Gastroesophageal sphincter (tissue), 4 donors: ENCODE measurements around the gene NET1. TPM values are rescaled to one million over a fixed set of nuclear protein-coding genes. Genes with fewer than 3 reads are reported as not detected.

Experiments
- ATAC-seq: fragments of 150-250 bp; one replicate; pipeline ENCODE4 v1.9.1; 2016; ENCODE audit warnings: mild to moderate bottlenecking, moderate library complexity
- H3K27ac ChIP-seq, 4 donors: fragments of 200-600 bp; sonication (generic) in 3 of 4; 1 replicate in 3 of 4; 2 replicates in 1 of 4; pipeline ENCODE4 v1.5.1; 2016 to 2019
- H3K27me3 ChIP-seq: fragments of 200-600 bp; sonication (generic); one replicate; pipeline ENCODE4 v1.5.1; 2019
- H3K36me3 ChIP-seq, 2 donors: fragments of 200-600 bp; sonication (generic); one replicate each; pipeline ENCODE4 v1.5.1; 2019; ENCODE audit warnings: control low read depth in 1 of 2
- H3K4me1 ChIP-seq, 3 donors: fragments of 200-600 bp; sonication (generic); 1 replicate in 2 of 3; 2 replicates in 1 of 3; pipeline ENCODE4 v1.5.1; 2016 to 2019; ENCODE audit warnings: control low read depth in 2 of 3
- H3K4me3 ChIP-seq, 2 donors: fragments of 200-600 bp; sonication (generic); one replicate each; pipeline ENCODE4 v1.5.1; 2019; ENCODE audit warnings: mild to moderate bottlenecking in 1 of 2, moderate library complexity in 1 of 2
- H3K9me3 ChIP-seq, 3 donors: fragments of 200-600 bp; sonication (generic); one replicate each; pipeline ENCODE4 v1.5.1; 2017 to 2019; ENCODE audit warnings: control low read depth in 2 of 3
- CTCF ChIP-seq, 4 experiments: fragments of 200-600 bp in 2 of 4; fragments of 450-650 bp in 2 of 4; sonication (generic) in 1 of 4; IDR thresholded peaks; one replicate each; pipeline ENCODE4 v1.5.1; 2017 to 2019; ENCODE audit warnings: antibody characterized with exemption in 4 of 4, mild to moderate bottlenecking in 2 of 4, moderate library complexity in 2 of 4
- EP300 ChIP-seq: sonication (generic); formaldehyde crosslinking; IDR thresholded peaks from one replicate; pipeline ENCODE4 v1.6.1; 2017; ENCODE audit warnings: antibody characterized with exemption, mild to moderate bottlenecking
- POLR2A ChIP-seq, 2 donors: fragments of 450-650 bp; IDR thresholded peaks; one replicate each; pipeline ENCODE4 v1.6.1; 2017; ENCODE audit warnings: antibody characterized with exemption in 2 of 2, mild to moderate bottlenecking in 2 of 2, moderate library complexity in 1 of 2
- POLR2AphosphoS5 ChIP-seq: sonication (generic); formaldehyde crosslinking; IDR thresholded peaks from one replicate; pipeline ENCODE4 v1.6.1; 2017; ENCODE audit warnings: antibody characterized with exemption
- WGBS, 2 donors: methylation state at CpG; one replicate each; pipeline ENCODE4 v1.1.5; 2018; ENCODE audit warnings: low coverage in 1 of 2; 5-methylcytosine and 5-hydroxymethylcytosine counted together
- total RNA-seq, 4 donors: library from RNA; depleted of rRNA; stranded (reverse); fragments of >200 nt; gene quantifications; one replicate each; pipeline ENCODE4 v1.1.0, GENCODE V29; 2016

Gene NET1
- total RNA-seq, 4 donors from 2014 or later, result 288 to 401 (median 343) TPM

- Histone ChIP-seq H3K27ac (no peak overlapping the region), H3K4me1 (no peaks in the 10 kb centered on the region), H3K4me3 (no peak overlapping the region), H3K36me3 (no peaks in the 10 kb centered on the region), H3K27me3 (no peaks in the 10 kb centered on the region), H3K9me3 (peaks cover 0 to 15% (median 0%) of the 10 kb centered on the region in 3 donors)
- WGBS, 2 donors, result 85 to 96% methylated on average over 2 to 5 of the region's 25 CpGs
- no peak for ATAC-seq
- no peak for TF ChIP-seq EP300
- no peak for TF ChIP-seq POLR2AphosphoS5
- TF ChIP-seq CTCF (IDR thresholded peaks at IDR 0.05), result no peak
- no peak for TF ChIP-seq POLR2A (IDR thresholded peaks at IDR 0.05)
Measured at GRCh38 chr10:5496261-5497250, 84.2 kb downstream of the NET1 start.

GRCh38 chr10:5497289-5497688 lies 84.9 kb downstream of the NET1 start:
- Histone ChIP-seq H3K9me3 (peaks cover 0 to 8% (median 0%) of the 10 kb centered on the region in 3 donors), H3K27me3 (no peaks in the 10 kb centered on the region), H3K36me3 (no peaks in the 10 kb centered on the region), H3K27ac (no peak overlapping the region), H3K4me1 (no peaks in the 10 kb centered on the region), H3K4me3 (no peak overlapping the region)
- WGBS, 2 donors, result 57 to 60% methylated on average over 1 to 5 of the region's 6 CpGs
- no peak for ATAC-seq
- TF ChIP-seq CTCF (IDR thresholded peaks at IDR 0.05) (no peak), POLR2AphosphoS5 (no peak)

- ATAC-seq, result no peak
- WGBS, 2 donors, result 85 to 100% methylated on average over 1 to 7 of the region's 19 CpGs
- TF ChIP-seq POLR2AphosphoS5, result no peak
- TF ChIP-seq CTCF (IDR thresholded peaks at IDR 0.05), result no peak
- no peak for TF ChIP-seq POLR2A (IDR thresholded peaks at IDR 0.05)
- no peak for TF ChIP-seq EP300
Measured at GRCh38 chr10:5497948-5498730, 85.8 kb downstream of the NET1 start.

GRCh38 chr10:5498791-5499492 lies 86.6 kb downstream of the NET1 start:
- Histone ChIP-seq H3K4me1 (no peaks in the 10 kb centered on the region), H3K4me3 (no peak overlapping the region), H3K36me3 (no peaks in the 10 kb centered on the region), H3K27me3 (no peaks in the 10 kb centered on the region), H3K9me3 (no peaks in the 10 kb centered on the region), H3K27ac (no peak overlapping the region)
- no peak for ATAC-seq
- TF ChIP-seq POLR2A (IDR thresholded peaks at IDR 0.05) (no peak), CTCF (IDR thresholded peaks at IDR 0.05) (no peak), POLR2AphosphoS5 (no peak), EP300 (no peak)
- WGBS, 2 donors, result 100% methylated on average over 3 to 5 of the region's 61 CpGs

More at GRCh38 chr10:5497948-5498730, 85.8 kb downstream of the NET1 start:
- H3K4me3 ChIP-seq, result no peak overlapping the region
- H3K4me1 ChIP-seq, result no peaks in the 10 kb centered on the region
- H3K27ac ChIP-seq, result no peak overlapping the region
- no peaks in the 10 kb centered on the region for H3K36me3 ChIP-seq
- H3K9me3 ChIP-seq, result no peaks in the 10 kb centered on the region
- no peaks in the 10 kb centered on the region for H3K27me3 ChIP-seq
